ENCODE results near the gene ADAMTSL2.

The ADAMTSL2 gene

DNA sequence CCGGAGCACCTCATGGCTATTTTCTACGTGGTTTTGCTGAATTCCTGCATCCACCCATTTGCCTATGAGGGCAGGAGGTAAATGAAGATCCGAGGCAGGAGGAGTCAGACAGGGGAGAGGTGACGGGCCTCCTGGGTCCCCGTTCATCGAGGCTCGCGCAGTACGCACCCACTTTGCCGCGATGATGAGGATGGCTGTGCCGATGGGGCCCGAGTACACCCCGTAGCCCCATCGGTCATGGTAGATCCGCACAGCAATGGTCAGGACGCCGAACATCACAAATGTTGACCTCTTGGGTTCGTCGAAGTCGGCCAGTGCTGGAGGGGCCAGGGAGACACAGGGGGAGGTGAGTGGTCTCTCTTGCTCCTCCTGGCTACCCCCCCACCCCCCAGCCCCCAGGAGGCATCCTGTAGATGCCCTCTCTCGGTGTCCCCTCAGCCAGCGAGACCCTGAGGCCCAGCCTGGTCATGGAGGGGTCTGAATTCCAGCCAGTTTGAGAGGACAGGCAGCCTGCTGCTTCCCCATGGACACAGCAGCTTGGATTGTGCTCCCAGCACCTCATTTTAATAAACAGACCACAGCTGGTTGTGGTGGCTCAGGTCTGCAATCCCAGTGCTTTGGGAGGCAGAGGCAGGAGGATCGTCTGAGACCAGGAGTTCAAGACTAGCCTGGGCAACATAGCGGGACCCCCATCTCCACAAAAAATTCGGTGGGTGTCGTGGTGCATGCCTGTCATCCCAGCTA is 15.6 kb upstream of the ADAMTSL2 start:
- no peak for DNase-seq

DNA sequence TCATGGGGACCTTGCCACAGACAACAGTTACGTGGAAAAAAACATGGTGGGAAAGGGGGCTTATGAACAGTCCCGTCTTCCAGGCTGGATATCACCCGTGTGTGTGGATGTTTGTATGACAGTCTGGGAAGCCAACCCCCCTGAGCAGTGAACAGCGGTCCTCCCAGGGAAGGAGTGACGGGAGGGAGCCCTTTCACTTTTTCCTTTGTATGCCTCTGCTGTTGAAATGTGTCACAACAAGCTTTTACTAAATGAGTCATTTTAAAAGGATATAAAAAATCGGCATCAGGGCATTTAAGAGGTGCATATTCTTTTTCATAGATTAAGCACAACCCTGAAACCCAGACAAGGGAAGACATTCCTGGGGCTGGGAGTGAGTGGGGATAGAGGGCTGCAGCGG is 14.8 kb upstream of the ADAMTSL2 start:
- no peak for DNase-seq

DNA sequence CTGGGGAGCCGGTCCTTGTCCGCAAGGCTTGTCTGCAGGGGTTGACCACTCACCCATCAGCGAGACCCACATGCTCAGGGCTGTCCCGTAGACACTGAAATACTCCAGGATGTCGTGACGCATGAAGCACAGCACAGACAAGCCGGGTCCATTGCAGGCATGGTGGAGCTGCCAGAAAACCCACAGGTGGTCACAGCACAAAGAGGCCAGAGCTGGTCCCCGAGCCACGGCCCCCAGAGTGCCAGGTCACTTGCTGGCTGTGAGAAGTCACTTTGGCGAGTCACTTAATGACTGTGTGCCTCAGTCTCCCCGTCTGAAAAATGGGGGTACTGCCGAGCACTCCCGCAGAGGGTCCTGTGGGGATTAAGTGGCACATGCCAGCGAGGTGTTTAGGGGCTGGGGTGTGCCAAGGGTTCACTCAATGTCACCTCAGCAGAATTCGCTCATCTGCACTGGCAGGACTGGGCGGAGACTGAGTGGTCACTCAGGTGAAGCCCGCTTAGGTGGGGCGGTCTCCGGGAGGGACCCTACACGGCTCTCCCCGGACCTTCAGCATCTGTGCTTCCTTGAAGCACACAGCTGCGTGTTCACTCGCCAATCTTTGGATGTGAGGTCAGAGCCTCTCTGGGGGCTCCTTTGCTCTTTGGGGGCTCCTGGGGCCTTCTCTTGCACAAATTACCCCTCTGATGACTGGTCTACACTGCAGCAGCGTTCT is 14.2 kb upstream of the ADAMTSL2 start:
- no peak for DNase-seq

DNA sequence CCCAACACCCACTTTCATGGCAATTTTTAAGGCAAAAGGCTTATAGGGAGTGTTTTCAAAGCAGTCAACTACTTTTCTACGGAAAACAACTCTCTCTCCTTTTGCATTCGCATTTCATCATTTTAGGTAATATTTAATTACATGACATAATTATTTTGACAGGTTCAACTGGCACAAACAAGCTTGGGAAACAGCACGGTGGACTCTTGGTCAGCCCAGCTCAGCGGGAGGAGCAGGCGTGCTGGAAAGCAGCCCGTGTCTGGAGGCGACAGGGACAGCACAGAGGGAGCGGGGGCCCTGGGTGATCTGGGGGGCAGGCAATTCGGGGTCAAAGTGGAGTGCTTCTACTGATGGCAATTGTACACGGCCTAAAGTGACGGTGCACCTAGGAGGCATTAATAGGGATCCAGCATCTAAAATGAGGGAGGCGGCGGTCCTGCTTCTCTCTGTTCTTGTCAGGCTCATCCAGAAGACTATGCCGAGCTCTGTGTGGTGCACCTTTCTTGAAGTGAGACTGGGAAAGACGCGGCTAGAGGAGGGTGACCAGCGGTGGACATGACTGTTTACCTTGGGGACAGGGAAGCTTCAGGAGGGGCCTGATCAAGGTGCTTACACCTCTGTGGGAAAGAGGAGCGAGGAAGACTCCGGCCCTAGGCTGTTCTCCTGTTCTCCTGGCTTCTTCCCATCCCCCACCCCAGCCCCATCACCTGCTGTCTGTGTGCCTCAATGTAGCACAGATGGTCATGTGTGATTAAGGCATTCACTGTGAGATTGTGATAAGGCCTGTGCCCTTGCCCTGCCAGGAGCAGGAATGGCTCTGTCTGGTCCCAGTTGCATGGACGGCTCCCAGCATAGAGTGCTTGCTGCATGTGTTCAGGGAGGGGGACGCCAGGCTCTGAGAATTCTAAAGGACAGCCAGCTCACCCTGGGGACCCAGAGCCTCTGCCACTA is 13.1 kb upstream of the ADAMTSL2 start:
- DNase-seq: no peak

DNA sequence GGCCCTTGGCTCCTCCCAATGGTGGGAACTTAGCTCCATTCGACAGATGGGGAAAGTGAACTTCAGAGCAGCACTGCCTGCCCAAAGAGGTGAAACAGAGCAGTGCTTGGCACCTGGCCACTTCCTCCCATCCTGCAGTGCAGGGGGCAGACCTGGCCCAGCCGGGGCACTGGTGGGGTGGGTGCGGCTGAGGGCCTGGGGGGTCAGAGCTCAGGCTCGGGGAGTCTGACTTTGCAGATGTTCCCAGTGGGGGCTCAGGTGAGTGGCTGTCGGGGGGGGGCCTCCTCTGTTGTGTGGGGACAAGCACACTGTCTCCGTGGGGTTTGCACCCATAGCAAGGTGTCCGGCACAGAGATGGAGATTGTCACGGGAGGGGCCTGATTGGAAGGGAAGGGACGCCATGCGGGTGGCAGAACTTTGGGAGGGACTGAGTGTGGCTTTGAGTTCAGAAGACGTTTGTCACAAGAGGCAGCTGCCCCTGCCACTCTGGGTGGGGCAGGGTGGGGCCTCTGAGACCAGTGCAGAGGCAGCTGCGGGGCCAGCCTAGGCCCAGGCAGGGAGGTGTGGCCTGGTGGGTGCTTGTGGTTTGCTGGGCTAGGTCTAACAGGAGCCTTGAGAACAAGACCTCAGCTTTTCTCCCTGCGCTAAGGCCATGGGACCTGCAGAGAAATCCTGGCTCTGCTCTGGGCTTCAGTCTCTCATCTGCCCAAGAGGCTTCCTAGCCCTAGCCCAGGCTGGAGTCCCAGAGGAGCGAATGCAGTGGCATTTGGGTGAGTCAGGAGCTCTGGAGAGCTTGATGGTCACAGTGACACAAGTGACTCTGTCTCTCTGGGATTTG is 12.2 kb upstream of the ADAMTSL2 start:
- no peak for DNase-seq

DNA sequence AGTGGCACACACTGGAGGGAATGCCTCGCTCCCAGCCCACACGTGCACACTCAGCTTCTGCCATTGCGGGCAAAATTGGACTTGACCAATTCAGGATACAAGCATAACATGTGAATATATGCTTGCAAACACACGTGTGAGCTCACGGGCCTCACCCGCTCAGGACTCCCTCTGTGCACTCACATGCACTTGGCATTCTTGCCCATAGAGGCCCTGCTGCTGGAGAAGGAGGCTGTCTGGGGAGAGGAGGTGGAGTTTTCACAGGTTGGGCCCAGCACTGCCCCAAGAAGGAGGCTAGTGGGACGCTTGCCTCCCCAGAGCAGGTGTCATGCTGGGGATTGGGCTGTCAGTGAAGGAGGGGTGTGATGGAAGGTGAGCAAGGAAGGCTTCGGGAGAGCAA is 11.4 kb upstream of the ADAMTSL2 start:
- no peak for DNase-seq

DNA sequence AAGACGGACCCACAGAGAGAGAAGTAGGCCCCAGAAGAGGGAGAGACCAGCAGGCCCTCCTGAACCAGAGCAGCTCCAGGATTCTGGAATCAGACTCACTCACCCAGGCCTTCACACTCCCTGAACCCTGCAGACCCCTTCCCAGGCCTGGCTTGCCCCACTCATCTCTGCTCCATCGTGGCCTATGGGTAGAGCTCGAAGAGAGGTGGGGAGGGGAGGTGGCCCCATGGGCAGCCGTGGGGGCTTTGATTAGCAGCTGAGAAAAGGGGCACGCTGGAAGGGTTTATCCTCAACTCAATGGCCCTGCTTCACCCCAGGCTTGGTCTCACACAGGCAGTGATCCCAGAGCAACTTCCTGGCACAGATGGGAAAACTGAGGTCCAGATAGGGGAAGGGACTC is 10.4 kb upstream of the ADAMTSL2 start:
- DNase-seq: no peak

DNA sequence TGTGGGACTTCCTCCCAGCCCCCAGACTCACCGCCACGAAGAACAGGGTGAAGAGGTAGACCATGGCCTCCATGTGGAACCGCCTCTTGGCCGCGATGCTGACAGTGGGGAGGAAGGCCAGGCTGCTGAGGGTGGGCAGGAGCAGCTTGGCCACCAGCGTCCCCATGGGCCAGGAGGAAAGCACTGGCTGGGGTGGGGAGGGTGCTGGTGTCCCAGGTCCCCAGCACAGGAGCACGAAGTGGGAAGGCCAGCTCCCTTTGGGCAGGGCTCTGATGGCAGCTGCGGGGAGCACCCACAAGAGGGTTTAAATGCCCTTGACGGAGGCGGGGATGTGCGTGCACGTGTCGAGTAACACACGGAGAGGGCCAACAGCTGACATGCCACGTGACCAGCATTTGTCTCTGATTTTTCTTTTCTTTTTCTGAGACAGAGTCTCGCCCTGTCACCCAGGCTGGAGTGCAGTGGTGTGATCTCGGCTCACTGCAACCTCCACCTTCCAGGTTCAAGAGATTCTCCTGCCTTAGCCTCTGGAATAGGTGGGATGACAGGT is 9.8 kb upstream of the ADAMTSL2 start, which contains the start of gene MYMK:
Gene MYMK (minus strand): TSS at position 281 of the 550 bp plus-strand sequence. CDS start 115 bp downstream, at position 166.
- DNase-seq: no peak

DNA sequence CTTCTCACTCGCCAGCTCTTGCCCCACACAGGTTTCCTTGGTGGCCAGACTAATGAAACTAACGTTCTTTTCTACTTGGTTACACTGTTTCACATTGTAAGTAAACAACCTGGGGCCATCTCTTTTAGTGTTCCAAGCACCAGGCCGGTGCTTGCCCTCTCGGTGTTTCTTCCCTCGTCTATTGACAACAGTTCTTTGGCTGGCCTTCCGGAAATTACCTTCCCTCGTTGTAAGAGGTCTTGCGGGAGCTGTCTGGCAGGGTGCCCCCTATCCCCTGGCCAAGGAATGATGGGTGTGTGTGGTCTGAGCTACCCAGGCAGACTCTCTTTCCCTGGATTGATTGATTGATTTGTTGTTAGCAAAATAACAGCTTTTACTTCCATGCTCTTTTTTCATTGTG is 8.8 kb upstream of the ADAMTSL2 start:
- no peak for DNase-seq

DNA sequence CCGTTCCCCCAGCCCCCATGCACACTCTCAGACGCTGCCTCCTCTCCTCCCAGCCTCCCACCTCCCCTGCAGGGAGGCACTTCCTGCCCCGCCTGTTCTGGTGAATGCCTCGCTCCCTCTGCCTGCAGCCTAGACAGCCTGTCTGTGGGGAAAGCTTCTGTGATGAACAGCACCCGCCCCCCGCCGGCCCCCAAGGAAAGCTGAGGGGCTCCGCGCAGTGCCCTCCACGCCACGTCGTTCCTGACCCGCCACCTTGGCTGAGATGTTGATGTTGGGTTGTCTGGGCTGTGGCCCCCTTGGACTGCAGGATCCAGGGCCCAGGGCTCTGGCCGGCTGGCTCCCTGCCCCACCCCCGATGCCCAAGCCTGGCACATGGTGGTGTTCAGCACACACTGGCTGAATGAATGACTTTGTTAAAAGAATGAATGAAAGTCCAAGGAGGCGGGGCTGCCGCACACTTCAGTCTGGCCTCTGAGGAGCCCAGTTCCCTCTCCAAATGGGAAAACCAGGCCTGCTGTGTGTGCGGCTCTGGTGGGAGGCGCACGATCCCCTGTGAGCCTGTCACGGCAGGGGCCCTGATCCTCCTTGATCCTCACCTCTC is 7.7 kb upstream of the ADAMTSL2 start:
- no peak for DNase-seq

DNA sequence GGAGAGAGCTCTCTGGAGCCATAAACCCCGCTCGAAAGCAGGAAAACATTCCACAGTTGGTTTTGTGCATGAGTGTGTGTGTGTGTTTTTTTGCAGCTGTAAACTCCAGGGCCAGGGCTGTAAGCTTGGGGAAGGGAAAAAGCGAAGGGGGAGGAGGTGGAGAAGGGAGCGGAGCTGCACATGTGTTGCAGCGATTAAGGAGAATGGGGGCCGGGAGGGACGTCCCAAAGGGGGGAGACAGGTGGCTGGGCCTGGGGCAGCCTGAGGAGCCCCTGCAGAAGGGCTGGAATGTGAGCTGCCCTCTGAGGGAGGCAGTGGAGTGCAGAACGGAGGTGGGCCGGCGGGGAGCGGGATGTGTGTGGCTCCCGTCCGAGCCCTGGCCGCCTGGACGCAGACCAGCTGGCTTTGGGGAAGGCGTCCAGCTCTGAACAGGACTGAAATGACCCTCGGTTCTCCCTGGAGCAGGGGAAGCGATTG is 7.0 kb upstream of the ADAMTSL2 start:
- no peak for DNase-seq

DNA sequence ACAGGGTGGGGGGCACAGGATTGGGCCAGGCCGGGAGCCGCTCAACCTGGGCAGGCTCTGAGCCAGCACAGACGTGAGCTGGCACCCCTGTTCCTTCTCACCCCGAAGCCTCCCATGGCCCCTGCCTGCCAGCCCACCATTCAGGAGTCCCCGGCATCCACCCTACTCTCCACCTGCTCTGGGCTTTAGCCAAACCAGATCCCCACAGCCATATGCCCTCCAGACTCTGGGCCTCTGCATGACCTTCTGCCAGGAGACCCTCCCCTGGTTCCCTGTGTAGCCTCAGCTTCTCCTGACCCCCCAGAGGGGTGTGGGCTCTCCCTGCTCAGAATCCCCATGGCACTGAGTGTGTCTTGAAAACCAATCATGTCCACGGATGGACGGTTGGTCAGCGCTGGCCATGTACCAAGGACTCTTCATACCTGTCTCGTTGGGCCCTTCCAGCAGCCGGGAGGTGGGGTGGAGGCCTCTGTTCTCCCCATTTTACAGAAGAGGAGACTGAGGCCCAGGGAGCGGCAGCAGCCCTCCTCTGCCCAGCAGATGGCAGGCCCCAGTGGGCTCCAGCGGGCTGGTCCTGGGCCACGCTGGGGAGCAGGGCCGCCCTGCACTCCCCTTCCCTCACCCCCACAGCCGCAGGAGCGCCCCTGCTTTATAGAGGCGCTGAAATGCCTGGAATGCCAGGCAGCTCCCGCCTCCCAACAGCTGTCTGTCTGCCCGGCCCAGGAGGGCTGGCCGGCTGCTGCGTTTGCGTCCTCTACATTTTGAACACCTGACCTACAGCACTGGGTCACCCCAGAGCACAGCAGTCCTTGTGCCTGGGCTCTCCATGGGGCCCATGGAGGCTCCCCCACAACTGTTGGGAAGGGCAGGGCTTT is 6.3 kb upstream of the ADAMTSL2 start:
- no peak for DNase-seq

DNA sequence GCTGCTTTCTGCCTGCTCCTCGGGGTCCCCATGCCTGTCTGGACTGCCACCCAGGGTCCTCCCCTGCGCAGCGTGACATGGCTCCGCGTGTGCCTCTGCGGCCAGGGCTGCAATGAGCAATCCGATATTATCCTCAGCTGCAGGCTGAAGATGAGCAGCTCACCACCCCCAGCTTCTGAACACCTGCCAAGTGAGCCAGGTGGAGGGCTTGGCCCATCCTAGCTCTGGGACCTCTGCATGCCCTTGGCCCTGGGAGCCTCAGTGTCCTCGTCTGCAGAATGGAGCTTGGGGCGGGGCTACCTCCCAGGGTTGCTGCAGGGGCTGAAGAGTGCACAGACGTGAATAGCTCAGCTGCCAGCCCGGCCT is 5.6 kb upstream of the ADAMTSL2 start:
- no peak for DNase-seq

DNA sequence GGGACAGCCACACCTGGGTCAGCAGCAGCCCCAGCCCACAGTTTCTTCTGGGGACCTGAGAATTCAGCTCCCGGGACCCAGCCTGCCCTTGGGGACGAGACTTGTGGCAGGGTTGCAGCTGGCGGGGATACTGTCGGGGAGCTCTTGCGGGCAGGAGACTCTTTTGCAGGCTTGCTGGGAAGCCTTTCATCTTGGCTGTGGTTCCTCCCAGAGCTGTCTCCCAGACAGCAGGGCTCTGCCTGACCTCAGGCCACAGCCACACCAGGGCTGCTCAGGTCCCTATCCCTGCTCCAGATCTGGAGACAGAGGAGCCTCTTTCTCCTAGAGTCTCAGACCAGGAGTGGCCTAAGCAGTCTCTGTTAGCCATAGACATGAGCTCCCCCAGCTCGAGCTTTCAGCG is 5.0 kb upstream of the ADAMTSL2 start:
- DNase-seq: no peak

DNA sequence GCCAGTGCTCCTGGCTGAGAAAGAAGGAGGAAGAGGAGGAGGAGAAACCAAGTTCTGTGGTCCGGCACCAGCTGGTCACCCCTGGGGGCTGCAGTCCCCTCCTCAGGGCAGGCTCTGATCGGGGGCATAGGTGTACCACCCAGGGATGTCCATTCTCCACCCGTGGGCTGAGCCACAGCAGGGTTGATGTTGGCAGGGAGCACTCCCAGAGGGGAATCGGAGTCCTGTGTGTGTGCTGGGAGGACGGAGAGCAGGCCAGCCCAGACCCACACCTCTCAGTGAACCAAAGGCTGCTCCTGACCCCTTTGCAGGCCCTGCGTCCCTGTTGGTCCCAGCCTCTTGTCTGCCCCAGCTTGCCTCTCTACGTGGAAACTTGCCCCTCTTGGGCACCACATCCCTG is 4.6 kb upstream of the ADAMTSL2 start:
- no peak for DNase-seq

DNA sequence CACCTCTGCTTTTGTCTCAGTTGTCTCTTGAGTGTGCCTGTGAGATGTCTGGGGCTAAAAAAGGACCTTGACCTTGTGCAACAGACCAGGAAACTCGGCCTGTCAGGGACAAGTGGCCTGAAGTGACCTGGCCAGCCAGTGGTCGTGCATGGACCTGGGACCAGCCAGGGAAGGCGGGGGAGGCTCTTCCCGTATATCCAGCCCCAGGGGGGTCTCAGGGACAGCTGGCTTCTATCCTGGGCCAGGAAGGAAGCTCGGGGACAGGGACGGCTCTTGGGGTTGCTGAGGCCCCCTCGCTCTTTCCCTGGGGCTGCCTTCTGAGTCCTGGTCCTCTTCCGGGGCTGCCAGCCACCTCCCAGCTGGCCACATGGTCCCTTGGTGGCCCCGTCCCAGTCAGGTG is 3.2 kb upstream of the ADAMTSL2 start:
- no peak for DNase-seq

DNA sequence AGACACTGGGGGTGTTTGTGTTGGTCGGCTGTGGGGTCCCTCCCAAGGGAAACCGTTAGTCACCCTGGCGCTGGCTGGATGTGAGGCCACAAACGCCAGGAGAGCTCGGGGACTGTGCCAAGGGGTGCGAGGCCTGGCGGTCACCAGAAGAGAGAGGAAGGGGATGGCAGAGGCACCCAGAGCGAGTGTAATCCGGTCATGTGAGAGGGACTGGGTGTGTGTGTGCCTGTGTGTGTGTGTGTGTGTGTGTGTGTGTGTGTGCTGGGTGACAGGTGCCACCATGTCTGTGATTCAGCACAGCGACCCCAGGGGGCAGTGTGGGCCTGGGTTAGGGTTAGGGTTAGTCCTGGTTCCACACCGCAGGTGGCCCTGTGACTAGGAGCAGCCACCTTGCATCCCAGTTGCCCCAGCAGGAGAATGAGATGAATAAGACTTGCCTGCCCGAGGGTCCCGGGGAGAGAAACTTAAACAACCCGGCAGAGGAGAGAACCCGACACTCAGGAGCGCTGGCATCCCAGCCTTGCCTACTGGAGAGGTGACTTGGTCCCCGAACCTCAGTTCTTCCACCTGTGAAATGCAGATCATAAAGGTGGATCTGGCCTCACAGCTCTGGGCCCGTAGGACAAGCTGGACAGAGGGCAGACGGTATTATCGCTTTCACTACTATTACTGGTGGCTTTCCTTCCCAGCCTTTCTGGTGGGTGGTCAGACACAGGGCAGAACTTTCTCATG is 1.4 kb upstream of the ADAMTSL2 start:
- DNase-seq: peak; percentile 25 to 60 (median 38)

DNA sequence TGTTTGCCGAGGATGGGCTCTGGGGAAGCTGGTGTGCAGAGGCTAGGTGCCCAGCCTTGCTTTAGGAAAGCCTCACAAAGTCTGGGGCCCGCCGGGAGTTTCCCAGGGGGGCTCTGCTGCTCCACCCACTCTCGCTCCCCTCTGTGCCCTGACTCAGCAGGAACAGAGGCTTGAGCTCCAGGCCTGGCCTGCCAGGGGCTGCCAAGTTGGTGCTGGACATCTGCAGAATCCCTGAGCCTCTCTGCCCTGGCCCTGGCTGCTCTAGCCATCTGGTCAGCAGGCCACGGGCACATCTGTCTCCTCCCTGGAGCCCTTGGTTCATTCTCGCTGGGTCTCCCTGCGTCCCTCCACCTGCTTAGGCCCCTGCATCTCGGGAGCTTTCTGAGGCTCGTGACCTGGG is 647 bp upstream of the ADAMTSL2 start:
- DNase-seq: no peak

DNA sequence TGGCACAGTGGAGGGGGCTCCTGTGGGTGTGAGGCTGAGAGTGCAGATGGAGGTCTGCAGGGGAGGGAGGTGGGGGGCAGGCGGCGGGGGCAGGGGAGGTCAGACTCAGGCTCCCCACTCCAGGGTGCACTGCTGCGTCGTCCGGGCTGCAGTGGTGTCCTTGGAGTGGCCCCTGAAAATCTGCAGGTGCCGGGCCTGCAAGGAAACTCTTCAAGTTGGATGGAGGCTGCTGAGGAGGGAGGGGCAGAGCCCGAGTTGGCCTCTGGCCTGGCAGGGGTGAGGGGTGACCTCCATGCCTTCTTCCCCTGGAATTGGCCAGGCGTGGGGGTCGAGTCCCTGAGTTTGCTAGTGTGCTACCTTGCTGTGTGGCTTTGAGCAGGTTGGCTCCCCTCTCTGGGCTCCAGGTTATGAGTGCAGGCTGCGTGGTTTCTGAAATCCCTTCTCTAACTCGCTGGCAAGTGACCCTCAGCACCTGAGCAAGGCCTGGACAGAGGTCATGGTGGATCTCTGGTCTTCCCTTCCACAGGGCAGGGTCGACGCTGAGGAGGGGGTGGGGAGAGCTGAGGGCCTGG is 888 bp downstream of the ADAMTSL2 start:
- no peak for DNase-seq

DNA sequence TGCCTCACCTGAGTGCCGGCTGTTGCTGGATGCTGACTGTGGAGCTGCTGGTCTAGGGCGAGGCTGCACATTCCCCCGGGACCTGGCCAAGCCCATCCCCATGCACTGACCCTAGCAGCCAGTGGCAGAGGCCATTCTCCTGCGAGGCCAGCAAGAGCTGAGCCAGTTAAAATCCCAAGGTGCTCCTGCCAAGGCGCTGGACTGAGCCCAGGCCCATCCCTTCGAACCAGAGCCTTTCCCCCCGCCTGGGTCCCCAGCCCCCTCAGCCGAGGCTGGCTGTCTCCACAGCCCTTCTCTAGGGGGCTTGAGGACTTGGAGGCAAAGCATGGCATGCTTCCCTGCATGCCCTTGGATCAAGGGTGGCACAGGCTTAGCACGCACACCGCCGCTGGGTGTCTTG is 1.6 kb downstream of the ADAMTSL2 start:
- DNase-seq: no peak
